K562 (cell line): ENCODE results near the gene DKC1. TPM values are rescaled to one million over a fixed set of nuclear protein-coding genes. Genes with fewer than 3 reads are reported as not detected.

Experiments used
- ATAC-seq: fragments of 200-7000 bp; cut with Tn5 transposase; 3 replicates; pipeline ENCODE4 v1.9.1; 2020; ENCODE audit warnings: moderate library complexity
- BruUV-seq: library from RNA; stranded (reverse); fragments of 400-500 nt; replicated peaks from 2 replicates; lab custom pipeline; 2021; lab: Mats Ljungman, UMichigan
- CTCF ChIA-PET: fragments of 300-600 bp; formaldehyde crosslinking; extraction: SDS; loops from one replicate; lab custom pipeline; 2021; ENCODE audit warnings: low intra/inter-chr PET ratio; lab: Yijun Ruan, JAX
- POLR2A ChIA-PET: fragments of 300-600, 350-650 bp; sonication (Branson Sonifier 250); formaldehyde crosslinking; extraction: SDS; loops from one replicate; lab custom pipeline; 2021; ENCODE audit warnings: antibody characterized with exemption, inconsistent platforms; lab: Yijun Ruan, JAX
- DNase-seq, 4 experiments: peaks; one replicate each; pipeline versions ENCODE4 v3.0.0 to v3.0.0-alpha.2; 2011 to 2018; ENCODE audit warnings: low spot score in 3 of 4, mixed read lengths in 3 of 4; ENCODE audit errors: extremely low read depth in 1 of 4
- FAIRE-seq: peaks from 2 replicates; lab custom pipeline; 2011; peaks lifted over from hg19 to GRCh38; lab: Jason Lieb, UNC
- H2AFZ ChIP-seq: 2 replicates; pipeline ENCODE4 v1.6.0; 2011; ENCODE audit warnings: low read depth, low read length, control low read depth, inconsistent platforms
- H3K27ac ChIP-seq: fragments of 200-600 bp; 3 replicates; pipeline ENCODE4 v1.8.0; 2011; ENCODE audit warnings: low read depth, mild to moderate bottlenecking, control low read depth, inconsistent platforms, low read length, moderate library complexity, mixed read lengths; ENCODE audit errors: extremely low read depth
- H3K27me3 ChIP-seq, 2 experiments: fragments of 300-600 bp in 1 of 2; 2 replicates in 1 of 2; 3 replicates in 1 of 2; pipeline versions ENCODE4 v1.6.0 to v1.8.0; 2011; ENCODE audit warnings: inconsistent platforms in 2 of 2, low read length in 2 of 2, mild to moderate bottlenecking in 1 of 2, mixed read lengths in 1 of 2, moderate library complexity in 1 of 2; ENCODE audit not compliant: control insufficient read depth in 2 of 2, insufficient read depth in 2 of 2
- H3K36me3 ChIP-seq: fragments of 300-600 bp; 3 replicates; pipeline ENCODE4 v1.8.0; 2011; ENCODE audit warnings: mild to moderate bottlenecking, low read length, inconsistent platforms; ENCODE audit not compliant: control insufficient read depth, insufficient read depth
- H3K4me1 ChIP-seq, 2 experiments: fragments of 200-600 bp in 1 of 2; replicated peaks in 1 of 2; 2 replicates in 1 of 2; 3 replicates in 1 of 2; pipeline versions ENCODE4 v1.5.1 to v1.8.0; 2011; ENCODE audit warnings: inconsistent platforms in 2 of 2, low read length in 2 of 2, mild to moderate bottlenecking in 1 of 2, mixed read lengths in 1 of 2, moderate library complexity in 1 of 2; ENCODE audit not compliant: control insufficient read depth in 2 of 2, insufficient read depth in 2 of 2
- H3K4me2 ChIP-seq: 2 replicates; pipeline ENCODE4 v1.6.1; 2011; ENCODE audit warnings: low read length, control low read depth, inconsistent platforms, mixed read lengths; ENCODE audit not compliant: insufficient read depth
- H3K4me3 ChIP-seq: fragments of 200-600 bp; sonication (generic), shearing (Covaris generic); 2 replicates; pipeline ENCODE4 v1.5.1; 2016; ENCODE audit warnings: control low read depth, inconsistent platforms
- H3K79me2 ChIP-seq: fragments of 200-600 bp; 3 replicates; pipeline ENCODE4 v1.8.0; 2011; ENCODE audit warnings: low read length, inconsistent platforms; ENCODE audit not compliant: control insufficient read depth, insufficient read depth
- H3K9ac ChIP-seq, 2 experiments: 2 replicates each; pipeline versions ENCODE4 v1.6.0 to v1.6.1; 2011; ENCODE audit warnings: low read depth in 2 of 2, low read length in 2 of 2, control low read depth in 1 of 2, inconsistent platforms in 1 of 2, mild to moderate bottlenecking in 1 of 2, mixed read lengths in 1 of 2; ENCODE audit not compliant: insufficient read depth in 1 of 2
- H3K9me1 ChIP-seq: one replicate; pipeline ENCODE4 v1.6.0; 2011; ENCODE audit warnings: inconsistent platforms, mild to moderate bottlenecking, low read length, moderate library complexity; ENCODE audit not compliant: control insufficient read depth, insufficient read depth
- H3K9me3 ChIP-seq: replicated peaks from 2 replicates; pipeline ENCODE4 v1.5.1; 2011; ENCODE audit warnings: low read depth, low read length, inconsistent platforms; ENCODE audit not compliant: control insufficient read depth, insufficient read depth
- H4K20me1 ChIP-seq: replicated peaks from 2 replicates; pipeline ENCODE4 v1.6.1; 2011; ENCODE audit warnings: low read length, inconsistent platforms, mixed read lengths; ENCODE audit not compliant: control insufficient read depth, insufficient read depth
- ATF2 ChIP-seq: sonication (generic); formaldehyde crosslinking; IDR thresholded peaks from 2 replicates; pipeline ENCODE4 v1.8.1; 2022; ENCODE audit warnings: missing genetic modification reagents
- BCL6 ChIP-seq: fragments of 250-450 bp; sonication (Bioruptor Pico); IDR thresholded peaks from 2 replicates; pipeline ENCODE4 v1.4.0; 2020
- ELK1 ChIP-seq: sonication (generic); formaldehyde crosslinking; IDR thresholded peaks from 2 replicates; pipeline ENCODE4 v1.8.1; 2022; ENCODE audit warnings: missing genetic modification reagents
- EP300 ChIP-seq: IDR thresholded peaks from 2 replicates; pipeline ENCODE4 v1.6.1; 2012; ENCODE audit warnings: low read length, improper control_type of control experiment
- EP400 ChIP-seq: fragments of 450-650 bp; IDR thresholded peaks from 2 replicates; pipeline ENCODE4 v1.6.1; 2017; ENCODE audit warnings: antibody characterized with exemption, mild to moderate bottlenecking, moderate library complexity
- ETV6 ChIP-seq, 3 experiments: fragments of 150-350 bp in 1 of 3; sonication (generic) in 1 of 3; formaldehyde crosslinking in 1 of 3; IDR thresholded peaks; 2 replicates each; pipeline versions ENCODE4 v1.6.1 to v1.8.0; 2014 to 2022; ENCODE audit warnings: borderline replicate concordance in 2 of 3, low read depth in 2 of 3, antibody characterized with exemption in 1 of 3, low read length in 1 of 3, mild to moderate bottlenecking in 1 of 3, missing genetic modification reagents in 1 of 3
- HLTF ChIP-seq: fragments of 450-650 bp; IDR thresholded peaks from 2 replicates; pipeline ENCODE4 v1.6.1; 2016
- MLLT1 ChIP-seq, 2 experiments: fragments of 450-650 bp; IDR thresholded peaks; 2 replicates each; pipeline ENCODE4 v1.6.1; 2016
- RBM14 ChIP-seq: fragments of 200-400 bp; formaldehyde crosslinking; IDR thresholded peaks from 2 replicates; pipeline ENCODE4 v1.6.1; 2018; ENCODE audit warnings: low read depth, mild to moderate bottlenecking, low read length, moderate library complexity, borderline replicate concordance; ENCODE audit not compliant: insufficient read depth
- SOX6 ChIP-seq: fragments of 450-650 bp; IDR thresholded peaks from 2 replicates; pipeline ENCODE4 v1.6.1; 2014; ENCODE audit warnings: mild to moderate bottlenecking
- TEAD4 ChIP-seq, 2 experiments: sonication (generic) in 1 of 2; formaldehyde crosslinking in 1 of 2; IDR thresholded peaks; 2 replicates each; pipeline versions ENCODE4 v1.6.1 to v1.8.0; 2012 to 2022; ENCODE audit warnings: borderline replicate concordance in 1 of 2, inconsistent platforms in 1 of 2, low read length in 1 of 2, mild to moderate bottlenecking in 1 of 2, missing genetic modification reagents in 1 of 2
- ZNF133 ChIP-seq: fragments of 250-450 bp; sonication (Bioruptor Pico); IDR thresholded peaks from 2 replicates; pipeline ENCODE4 v1.4.0; 2020; ENCODE audit warnings: mild to moderate bottlenecking
- ZNF639 ChIP-seq, 2 experiments: fragments of 200-800 bp in 1 of 2; sonication (Bioruptor generic) in 1 of 2; sonication (generic) in 1 of 2; formaldehyde crosslinking in 1 of 2; IDR thresholded peaks in 1 of 2; conservative IDR thresholded peaks in 1 of 2; 2 replicates each; pipeline versions ENCODE4 v1.5.0 to v1.6.1; 2016 to 2020; ENCODE audit warnings: missing compliant biosample characterization in 1 of 2, missing genetic modification characterization in 1 of 2, missing genetic modification reagents in 1 of 2
- ZNF655 ChIP-seq: fragments of 250-450 bp; sonication (Bioruptor Pico); IDR thresholded peaks from 2 replicates; pipeline ENCODE4 v1.5.0; 2021
- WGBS: fragments of 100-300 bp; shearing (Covaris generic); methylation state at CpG from one replicate; pipeline ENCODE4 v1.1.6; 2016; ENCODE audit warnings: low coverage, mixed read lengths; ENCODE audit not compliant: insufficient coverage; ENCODE audit errors: missing lambda C conversion rate; 5-methylcytosine and 5-hydroxymethylcytosine counted together
- in situ Hi-C: fragments of 300-500 bp; cut with MboI; formaldehyde crosslinking; loops from 4 replicates; pipeline ENCODE4 v1.15.0; 2018; ENCODE audit warnings: inconsistent platforms, mixed read lengths
- intact Hi-C: fragments of 100-400 bp; cut with micrococcal nuclease; formaldehyde crosslinking; loops from 2 replicates; pipeline ENCODE4 v1.14.2; 2022
- polyA plus RNA-seq, 8 experiments: library from polyadenylated mRNA; depleted of rRNA in 4 of 8; stranded (reverse) in 5 of 8; unstranded in 3 of 8; fragments of >200 nt; fragmentation: Nextera tagmentation in 2 of 8; fragmentation: Illumina TruSeq in 1 of 8; extraction: Ambion mirVana in 2 of 8; extraction: Trizol in 1 of 8; gene quantifications; 2 replicates each; pipeline versions ENCODE4 v1.2.1 to v1.2.3, GENCODE V29; 2011 to 2014; ENCODE audit warnings: inconsistent platforms in 1 of 8, missing spikeins in 1 of 8
- total RNA-seq, 7 experiments: library from RNA; depleted of rRNA in 6 of 7; stranded (reverse); fragments of >200 nt in 6 of 7; fragmentation: Illumina TruSeq in 2 of 7; extraction: Trizol in 2 of 7; gene quantifications; 2 replicates each; pipeline versions ENCODE4 v1.2.1 to v1.2.3, GENCODE V29; 2011 to 2021; ENCODE audit warnings: low replicate concordance in 1 of 7

DKC1 gene
- total and polyA plus RNA-seq, 9 of the 15 experiments (the other 6 are each of a cell fraction or from before 2014, with no cell fraction given), result 205 to 313 (median 219) TPM

- H4K20me1 ChIP-seq, result 0 out of 2 replicates have a peak, but pooled peaks cover 8% of the 10 kb centered on the region
- peaks cover 57% of the 10 kb centered on the region for H3K79me2 ChIP-seq
- H2AFZ ChIP-seq, result 0 out of 2 replicates have a peak overlapping the region, but pooled peaks have one; percentile 74
- H3K27me3 ChIP-seq, result no peaks in the 10 kb centered on the region
- H3K36me3 ChIP-seq, result peaks cover 30% of the 10 kb centered on the region
- 20% methylated on average over 1 of the region's 1 CpG for WGBS
- H3K4me1 ChIP-seq, result peaks cover 20 to 28% of the 10 kb centered on the region in 2 experiments
- peaks cover 3% of the 10 kb centered on the region for H3K9me1 ChIP-seq
- ATAC-seq (no peak), FAIRE-seq (no peak), DNase-seq (no peak)
- H3K4me2 ChIP-seq, result peak overlapping the region; percentile 71
- peak overlapping the region; percentile 89 for H3K27ac ChIP-seq
- no peaks in the 10 kb centered on the region for H3K9me3 ChIP-seq
- peak overlapping the region; percentile 38 to 60; a peak in 3 of 4 replicates for H3K9ac ChIP-seq
- CTCF ChIA-PET, result no interaction called here
- POLR2A ChIA-PET, result interaction anchor here (1.0 to 1.9 kb wide), 5 partner anchors 9 to 30 kb away, joined by 3 to 7 read pairs (median 3); no protein-coding TSS in a partner anchor
- intact Hi-C loops, result loop anchor here (2.0 kb wide), 1 partner anchor 30 kb away; no protein-coding TSS in a partner anchor
- BruUV-seq, result no TSS peak
- no peak overlapping the region for H3K4me3 ChIP-seq
- in situ Hi-C loops, result no loop called here
- TF ChIP-seq ZNF639 (CRISPR knock-in tag; conservative IDR thresholded peaks at IDR 0.05 in 1 of 2, IDR thresholded peaks at IDR 0.05 in 1 of 2) (0 out of 4 replicates have a peak, but pooled peaks of 1 of the 2 experiments have one; percentile 18), EP400 (no peak), ATF2 (no peak), ZNF133 (no peak), ZNF655 (CRISPR knock-in tag) (no peak), HLTF (no peak), TEAD4 (IDR thresholded peaks at IDR 0.05; ENCODE audit: low read length) (no peak), TEAD4 (CRISPR knock-in tag; IDR thresholded peaks at IDR 0.05; ENCODE audit: borderline replicate concordance) (no peak), MLLT1 (IDR thresholded peaks at IDR 0.05) (no peak), BCL6 (CRISPR knock-in tag) (no peak), SOX6 (peak; percentile 24; the same call in 1 of the 2 replicates), EP300 (0 out of 2 replicates have a peak, but pooled peaks have one; percentile 6), ETV6 (IDR thresholded peaks at IDR 0.05; ENCODE audit: borderline replicate concordance in 1 of 2, low read depth in 2 of 2, low read length in 1 of 2) (peak in 1 of 2 experiments; percentile 33; a peak in 2 of 4 replicates), ETV6 (CRISPR knock-in tag; IDR thresholded peaks at IDR 0.05; ENCODE audit: borderline replicate concordance) (no peak), ELK1 (CRISPR knock-in tag) (no peak), RBM14 (no peak)
Observed at GRCh38 chrX:154718616-154719015, 44.0 kb upstream of the DKC1 start.
